GM21619 (cell line): ENCODE measurements around the gene CALCOCO2.
A peak's percentile ranks its signal among the peaks of the same experiment; 100 is the strongest.
"Not testable (repeated sequence)": the region's sequence is repeated elsewhere in the genome, so short reads cannot be mapped to it uniquely, and the experiment has no call there.

Experiments used
- ATAC-seq: cut with Tn5 transposase; IDR thresholded peaks from one replicate; pipeline ENCODE4 v1.9.1; 2021; ENCODE audit not compliant: unreplicated experiment

The CALCOCO2 gene

GRCh38 chr17:48872409-48872808 lies 41.6 kb downstream of the CALCOCO2 start:
- ATAC-seq, result not testable (repeated sequence)

GRCh38 chr17:48873209-48873608 lies 42.4 kb downstream of the CALCOCO2 start:
- no peak for ATAC-seq

GRCh38 chr17:48873696-48874443 lies 43.0 kb downstream of the CALCOCO2 start:
- no peak for ATAC-seq

- no peak for ATAC-seq
Measured at GRCh38 chr17:48878920-48879898, 48.4 kb downstream of the CALCOCO2 start.

- ATAC-seq, result no peak
Measured at GRCh38 chr17:48882272-48882671, 51.4 kb downstream of the CALCOCO2 start.

GRCh38 chr17:48883171-48883570 lies 52.3 kb downstream of the CALCOCO2 start:
- no peak for ATAC-seq

- ATAC-seq, result no peak
Measured at GRCh38 chr17:48890086-48890485, 59.3 kb downstream of the CALCOCO2 start.

GRCh38 chr17:48892940-48893645 lies 62.3 kb downstream of the CALCOCO2 start:
- no peak for ATAC-seq

GRCh38 chr17:48893646-48894508 lies 63.0 kb downstream of the CALCOCO2 start:
- no peak for ATAC-seq

- ATAC-seq, result no peak
Measured at GRCh38 chr17:48894886-48895285, 64.1 kb downstream of the CALCOCO2 start.

- ATAC-seq, result no peak
Measured at GRCh38 chr17:48901241-48901640, 70.4 kb downstream of the CALCOCO2 start.

- ATAC-seq, result no peak
Measured at GRCh38 chr17:48903401-48903800, 72.6 kb downstream of the CALCOCO2 start.

GRCh38 chr17:48904428-48904827 lies 73.6 kb downstream of the CALCOCO2 start:
- ATAC-seq, result no peak

GRCh38 chr17:48905987-48906515 lies 75.2 kb downstream of the CALCOCO2 start:
- no peak for ATAC-seq

- no peak for ATAC-seq
Measured at GRCh38 chr17:48907713-48908046, 76.8 kb downstream of the CALCOCO2 start.

GRCh38 chr17:48908047-48908843 lies 77.4 kb downstream of the CALCOCO2 start, which contains the start of gene UBE2Z:
Gene UBE2Z, plus strand, starts transcription at chr17:48908407. Its CDS starts 97 bp downstream, at chr17:48908504.
- ATAC-seq, result peak; percentile 82

GRCh38 chr17:48908853-48909394 lies 78.1 kb downstream of the CALCOCO2 start:
- peak; percentile 31 for ATAC-seq

- ATAC-seq, result no peak
Measured at GRCh38 chr17:48909783-48910182, 78.9 kb downstream of the CALCOCO2 start.

- ATAC-seq, result no peak
Measured at GRCh38 chr17:48910370-48910769, 79.5 kb downstream of the CALCOCO2 start.
